K562 (cell line): ENCODE measurements around the gene CACNG3. TPM values are rescaled to one million over a fixed set of nuclear protein-coding genes. Genes with fewer than 3 reads are reported as not detected.

Source experiments
- ATAC-seq: fragments of 200-7000 bp; cut with Tn5 transposase; 3 replicates; pipeline ENCODE4 v1.9.1; 2020; ENCODE audit warnings: moderate library complexity
- BruUV-seq: library from RNA; stranded (reverse); fragments of 400-500 nt; replicated peaks from 2 replicates; lab custom pipeline; 2021; lab: Mats Ljungman, UMichigan
- CTCF ChIA-PET: fragments of 300-600 bp; formaldehyde crosslinking; extraction: SDS; loops from one replicate; lab custom pipeline; 2021; ENCODE audit warnings: low intra/inter-chr PET ratio; lab: Yijun Ruan, JAX
- POLR2A ChIA-PET: fragments of 300-600, 350-650 bp; sonication (Branson Sonifier 250); formaldehyde crosslinking; extraction: SDS; loops from one replicate; lab custom pipeline; 2021; ENCODE audit warnings: antibody characterized with exemption, inconsistent platforms; lab: Yijun Ruan, JAX
- DNase-seq, 4 experiments: peaks; one replicate each; pipeline versions ENCODE4 v3.0.0 to v3.0.0-alpha.2; 2011 to 2018; ENCODE audit warnings: low spot score in 3 of 4, mixed read lengths in 3 of 4; ENCODE audit errors: extremely low read depth in 1 of 4
- FAIRE-seq: peaks from 2 replicates; lab custom pipeline; 2011; peaks lifted over from hg19 to GRCh38; lab: Jason Lieb, UNC
- H2AFZ ChIP-seq: 2 replicates; pipeline ENCODE4 v1.6.0; 2011; ENCODE audit warnings: low read depth, low read length, control low read depth, inconsistent platforms
- H3K27ac ChIP-seq: fragments of 200-600 bp; 3 replicates; pipeline ENCODE4 v1.8.0; 2011; ENCODE audit warnings: low read depth, mild to moderate bottlenecking, control low read depth, inconsistent platforms, low read length, moderate library complexity, mixed read lengths; ENCODE audit errors: extremely low read depth
- H3K27me3 ChIP-seq, 2 experiments: fragments of 300-600 bp in 1 of 2; 2 replicates in 1 of 2; 3 replicates in 1 of 2; pipeline versions ENCODE4 v1.6.0 to v1.8.0; 2011; ENCODE audit warnings: inconsistent platforms in 2 of 2, low read length in 2 of 2, mild to moderate bottlenecking in 1 of 2, mixed read lengths in 1 of 2, moderate library complexity in 1 of 2; ENCODE audit not compliant: control insufficient read depth in 2 of 2, insufficient read depth in 2 of 2
- H3K36me3 ChIP-seq: fragments of 300-600 bp; 3 replicates; pipeline ENCODE4 v1.8.0; 2011; ENCODE audit warnings: mild to moderate bottlenecking, low read length, inconsistent platforms; ENCODE audit not compliant: control insufficient read depth, insufficient read depth
- H3K4me1 ChIP-seq, 2 experiments: fragments of 200-600 bp in 1 of 2; replicated peaks in 1 of 2; 2 replicates in 1 of 2; 3 replicates in 1 of 2; pipeline versions ENCODE4 v1.5.1 to v1.8.0; 2011; ENCODE audit warnings: inconsistent platforms in 2 of 2, low read length in 2 of 2, mild to moderate bottlenecking in 1 of 2, mixed read lengths in 1 of 2, moderate library complexity in 1 of 2; ENCODE audit not compliant: control insufficient read depth in 2 of 2, insufficient read depth in 2 of 2
- H3K4me2 ChIP-seq: 2 replicates; pipeline ENCODE4 v1.6.1; 2011; ENCODE audit warnings: low read length, control low read depth, inconsistent platforms, mixed read lengths; ENCODE audit not compliant: insufficient read depth
- H3K4me3 ChIP-seq: fragments of 200-600 bp; sonication (generic), shearing (Covaris generic); 2 replicates; pipeline ENCODE4 v1.5.1; 2016; ENCODE audit warnings: control low read depth, inconsistent platforms
- H3K79me2 ChIP-seq: fragments of 200-600 bp; 3 replicates; pipeline ENCODE4 v1.8.0; 2011; ENCODE audit warnings: low read length, inconsistent platforms; ENCODE audit not compliant: control insufficient read depth, insufficient read depth
- H3K9ac ChIP-seq, 2 experiments: 2 replicates each; pipeline versions ENCODE4 v1.6.0 to v1.6.1; 2011; ENCODE audit warnings: low read depth in 2 of 2, low read length in 2 of 2, control low read depth in 1 of 2, inconsistent platforms in 1 of 2, mild to moderate bottlenecking in 1 of 2, mixed read lengths in 1 of 2; ENCODE audit not compliant: insufficient read depth in 1 of 2
- H3K9me1 ChIP-seq: one replicate; pipeline ENCODE4 v1.6.0; 2011; ENCODE audit warnings: inconsistent platforms, mild to moderate bottlenecking, low read length, moderate library complexity; ENCODE audit not compliant: control insufficient read depth, insufficient read depth
- H3K9me3 ChIP-seq: replicated peaks from 2 replicates; pipeline ENCODE4 v1.5.1; 2011; ENCODE audit warnings: low read depth, low read length, inconsistent platforms; ENCODE audit not compliant: control insufficient read depth, insufficient read depth
- H4K20me1 ChIP-seq: replicated peaks from 2 replicates; pipeline ENCODE4 v1.6.1; 2011; ENCODE audit warnings: low read length, inconsistent platforms, mixed read lengths; ENCODE audit not compliant: control insufficient read depth, insufficient read depth
- ATF7 ChIP-seq: fragments of 450-650 bp; IDR thresholded peaks from 2 replicates; pipeline ENCODE4 v1.7.1; 2014; ENCODE audit warnings: mild to moderate bottlenecking, moderate library complexity
- ETV1 ChIP-seq: fragments of 450-650 bp; conservative IDR thresholded peaks from 2 replicates; pipeline ENCODE4 v1.6.1; 2016; ENCODE audit warnings: missing genetic modification characterization, control low read depth, low read depth, missing compliant biosample characterization
- FOXK2 ChIP-seq, 2 experiments: fragments of 450-650 bp; IDR thresholded peaks in 1 of 2; conservative IDR thresholded peaks in 1 of 2; 2 replicates each; pipeline ENCODE4 v1.6.1; 2016; ENCODE audit warnings: low read depth in 2 of 2, mild to moderate bottlenecking in 1 of 2
- MYC ChIP-seq, 2 experiments: fragments of 250-450 bp in 1 of 2; sonication (Bioruptor Pico) in 1 of 2; IDR thresholded peaks; 2 replicates each; pipeline versions ENCODE4 v1.5.1 to v1.6.1; 2012 to 2021; ENCODE audit warnings: low read depth in 2 of 2, borderline replicate concordance in 1 of 2, improper control_type of control experiment in 1 of 2, low read length in 1 of 2, mild to moderate bottlenecking in 1 of 2, moderate library complexity in 1 of 2
- NCOR1 ChIP-seq: fragments of 450-650 bp; IDR thresholded peaks from 2 replicates; pipeline ENCODE4 v1.6.1; 2016; ENCODE audit warnings: mild to moderate bottlenecking, moderate library complexity
- PTRF ChIP-seq: fragments of 450-650 bp; IDR thresholded peaks from 2 replicates; pipeline ENCODE4 v1.6.1; 2016; ENCODE audit warnings: mild to moderate bottlenecking, missing genetic modification characterization, missing compliant biosample characterization
- SMAD2 ChIP-seq: fragments of 150-350 bp; IDR thresholded peaks from 2 replicates; pipeline ENCODE4 v1.6.1; 2014; ENCODE audit warnings: low read depth, mild to moderate bottlenecking, low read length
- TBP ChIP-seq: optimal IDR thresholded peaks from 2 replicates; pipeline ENCODE3; 2011; ENCODE audit warnings: low read depth, low read length, improper control_type of control experiment
- ZNF133 ChIP-seq: fragments of 250-450 bp; sonication (Bioruptor Pico); IDR thresholded peaks from 2 replicates; pipeline ENCODE4 v1.4.0; 2020; ENCODE audit warnings: mild to moderate bottlenecking
- WGBS: fragments of 100-300 bp; shearing (Covaris generic); methylation state at CpG from one replicate; pipeline ENCODE4 v1.1.6; 2016; ENCODE audit warnings: low coverage, mixed read lengths; ENCODE audit not compliant: insufficient coverage; ENCODE audit errors: missing lambda C conversion rate; 5-methylcytosine and 5-hydroxymethylcytosine counted together
- in situ Hi-C: fragments of 300-500 bp; cut with MboI; formaldehyde crosslinking; loops from 4 replicates; pipeline ENCODE4 v1.15.0; 2018; ENCODE audit warnings: inconsistent platforms, mixed read lengths
- intact Hi-C: fragments of 100-400 bp; cut with micrococcal nuclease; formaldehyde crosslinking; loops from 2 replicates; pipeline ENCODE4 v1.14.2; 2022
- polyA plus RNA-seq, 8 experiments: library from polyadenylated mRNA; depleted of rRNA in 4 of 8; stranded (reverse) in 5 of 8; unstranded in 3 of 8; fragments of >200 nt; fragmentation: Nextera tagmentation in 2 of 8; fragmentation: Illumina TruSeq in 1 of 8; extraction: Ambion mirVana in 2 of 8; extraction: Trizol in 1 of 8; gene quantifications; 2 replicates each; pipeline versions ENCODE4 v1.2.1 to v1.2.3, GENCODE V29; 2011 to 2014; ENCODE audit warnings: inconsistent platforms in 1 of 8, missing spikeins in 1 of 8
- total RNA-seq, 7 experiments: library from RNA; depleted of rRNA in 6 of 7; stranded (reverse); fragments of >200 nt in 6 of 7; fragmentation: Illumina TruSeq in 2 of 7; extraction: Trizol in 2 of 7; gene quantifications; 2 replicates each; pipeline versions ENCODE4 v1.2.1 to v1.2.3, GENCODE V29; 2011 to 2021; ENCODE audit warnings: low replicate concordance in 1 of 7
- TF ChIP-seq, protein P1 (sequence below): sonication (generic); formaldehyde crosslinking; IDR thresholded peaks from 2 replicates; pipeline ENCODE4 v1.5.0; 2020; ENCODE audit warnings: missing genetic modification reagents
- TF ChIP-seq, protein P2 (sequence below): fragments of 450-650 bp; IDR thresholded peaks from 2 replicates; pipeline ENCODE4 v1.6.1; 2018; ENCODE audit warnings: mild to moderate bottlenecking, low read depth; ENCODE audit not compliant: partially characterized antibody

CACNG3 gene
- total and polyA plus RNA-seq, 9 of the 15 experiments (the other 6 are each of a cell fraction or from before 2014, with no cell fraction given): not detected

DNA sequence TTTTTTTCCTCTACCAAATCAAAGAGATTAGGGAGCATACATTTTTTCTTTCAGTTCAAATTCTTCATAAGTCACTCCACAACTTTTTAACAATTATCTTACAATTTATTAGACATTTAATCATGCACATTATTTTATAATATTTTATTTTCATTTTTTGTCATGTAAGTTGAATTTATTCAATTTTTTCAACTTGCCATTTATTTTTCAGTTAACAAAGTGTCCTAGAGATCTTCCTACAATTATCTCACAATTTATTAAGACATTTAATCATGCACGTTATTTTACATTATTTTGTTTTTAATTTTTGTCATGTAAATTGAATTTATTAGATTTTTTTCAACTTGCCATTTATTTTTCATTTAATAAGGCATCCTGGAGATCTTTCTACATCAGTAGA is 16.2 kb downstream of the CACNG3 start:
- CTCF ChIA-PET: interaction anchor here (0.7 kb wide), 1 partner anchor 227 kb away, joined by 3 read pairs; no protein-coding TSS in a partner anchor
- intact Hi-C loops: no loop called here
- ATAC-seq: no peak

More for the DNA sequence above, 16.2 kb downstream of the CACNG3 start:
- Histone ChIP-seq H3K4me2 (no peak overlapping the region), H3K79me2 (no peaks in the 10 kb centered on the region), H4K20me1 (no peaks in the 10 kb centered on the region), H3K27ac (no peak overlapping the region), H2AFZ (no peak overlapping the region), H3K4me3 (no peak overlapping the region), H3K9me1 (no peaks in the 10 kb centered on the region), H3K9ac (no peak overlapping the region), H3K36me3 (no peaks in the 10 kb centered on the region), H3K4me1 (no peaks in the 10 kb centered on the region), H3K9me3 (no peaks in the 10 kb centered on the region), H3K27me3 (peaks cover 2 to 24% of the 10 kb centered on the region in 2 experiments; a peak in 4 of 5 replicates)
- POLR2A ChIA-PET: interaction anchor here (1.3 kb wide), 1 partner anchor 7 kb away, joined by 3 read pairs; no protein-coding TSS in a partner anchor
- no peak for DNase-seq
- FAIRE-seq: no peak
- 0% methylated on average over 1 of the region's 1 CpG for WGBS
- no peak for TF ChIP-seq SMAD2
- TF ChIP-seq, protein P1, sequence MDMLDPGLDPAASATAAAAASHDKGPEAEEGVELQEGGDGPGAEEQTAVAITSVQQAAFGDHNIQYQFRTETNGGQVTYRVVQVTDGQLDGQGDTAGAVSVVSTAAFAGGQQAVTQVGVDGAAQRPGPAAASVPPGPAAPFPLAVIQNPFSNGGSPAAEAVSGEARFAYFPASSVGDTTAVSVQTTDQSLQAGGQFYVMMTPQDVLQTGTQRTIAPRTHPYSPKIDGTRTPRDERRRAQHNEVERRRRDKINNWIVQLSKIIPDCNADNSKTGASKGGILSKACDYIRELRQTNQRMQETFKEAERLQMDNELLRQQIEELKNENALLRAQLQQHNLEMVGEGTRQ (CRISPR knock-in tag): no peak
- no peak for TF ChIP-seq FOXK2 (conservative IDR thresholded peaks at IDR 0.05 in 1 of 2, IDR thresholded peaks at IDR 0.05 in 1 of 2; ENCODE audit: low read depth in 2 of 2)
- no peak for TF ChIP-seq PTRF (tag)
- TF ChIP-seq ETV1: no peak
- no peak for TF ChIP-seq ZNF133 (CRISPR knock-in tag)
- no peak for TF ChIP-seq NCOR1
- TF ChIP-seq TBP: no peak
- TF ChIP-seq, protein P2, sequence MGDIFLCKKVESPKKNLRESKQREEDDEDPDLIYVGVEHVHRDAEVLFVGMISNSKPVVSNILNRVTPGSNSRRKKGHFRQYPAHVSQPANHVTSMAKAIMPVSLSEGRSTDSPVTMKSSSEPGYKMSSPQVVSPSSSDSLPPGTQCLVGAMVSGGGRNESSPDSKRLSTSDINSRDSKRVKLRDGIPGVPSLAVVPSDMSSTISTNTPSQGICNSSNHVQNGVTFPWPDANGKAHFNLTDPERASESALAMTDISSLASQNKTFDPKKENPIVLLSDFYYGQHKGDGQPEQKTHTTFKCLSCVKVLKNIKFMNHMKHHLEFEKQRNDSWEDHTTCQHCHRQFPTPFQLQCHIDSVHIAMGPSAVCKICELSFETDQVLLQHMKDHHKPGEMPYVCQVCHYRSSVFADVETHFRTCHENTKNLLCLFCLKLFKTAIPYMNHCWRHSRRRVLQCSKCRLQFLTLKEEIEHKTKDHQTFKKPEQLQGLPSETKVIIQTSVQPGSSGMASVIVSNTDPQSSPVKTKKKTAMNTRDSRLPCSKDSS: no peak
- TF ChIP-seq MYC (IDR thresholded peaks at IDR 0.05; ENCODE audit: low read depth, low read length): no peak
- TF ChIP-seq MYC (CRISPR knock-in tag; IDR thresholded peaks at IDR 0.05; ENCODE audit: borderline replicate concordance, low read depth): no peak
- no peak for TF ChIP-seq ATF7
- in situ Hi-C loops: no loop called here
- no TSS peak for BruUV-seq
